IMR-90 (cell line): ENCODE measurements around the gene LIN9.

Experiments used
- CEBPB ChIP-seq: IDR thresholded peaks from 2 replicates; pipeline ENCODE4 v1.6.1; 2012; ENCODE audit warnings: low read depth, low read length, improper control_type of control experiment
- CHD1 ChIP-seq: IDR thresholded peaks from 2 replicates; pipeline ENCODE4 v1.6.1; 2012; ENCODE audit warnings: low read depth, low read length, improper control_type of control experiment
- CTCF ChIP-seq: conservative IDR thresholded peaks from 2 replicates; pipeline ENCODE4 v1.5.1; 2012; ENCODE audit warnings: mild to moderate bottlenecking, low read depth, low read length, improper control_type of control experiment
- ELK1 ChIP-seq: fragments of 150-350 bp; IDR thresholded peaks from 2 replicates; pipeline ENCODE4 v1.6.1; 2016; ENCODE audit warnings: low read depth, mild to moderate bottlenecking, low read length, moderate library complexity, borderline replicate concordance
- POLR2A ChIP-seq: IDR thresholded peaks from 2 replicates; pipeline ENCODE4 v1.6.1; 2012; ENCODE audit warnings: mild to moderate bottlenecking, low read depth, low read length
- RAD21 ChIP-seq: IDR thresholded peaks from 2 replicates; pipeline ENCODE4 v1.6.1; 2012; ENCODE audit warnings: low read length, improper control_type of control experiment
- RFX5 ChIP-seq: IDR thresholded peaks from 2 replicates; pipeline ENCODE4 v1.8.0; 2012; ENCODE audit warnings: low read depth, mild to moderate bottlenecking, low read length, moderate library complexity
- SMC3 ChIP-seq: fragments of 150-350 bp; IDR thresholded peaks from 2 replicates; pipeline ENCODE4 v1.6.1; 2016; ENCODE audit warnings: low read depth, mild to moderate bottlenecking, antibody characterized with exemption, low read length, moderate library complexity
- USF2 ChIP-seq: fragments of 150-350 bp; IDR thresholded peaks from 2 replicates; pipeline ENCODE4 v1.6.1; 2017; ENCODE audit warnings: mild to moderate bottlenecking, antibody characterized with exemption, low read length, low read depth

- no peak for TF ChIP-seq USF2
- TF ChIP-seq CTCF: no peak
- no peak for TF ChIP-seq CHD1
- no peak for TF ChIP-seq POLR2A
- TF ChIP-seq RAD21: no peak
- TF ChIP-seq SMC3: no peak
- no peak for TF ChIP-seq ELK1
- no peak for TF ChIP-seq RFX5
- TF ChIP-seq CEBPB: no peak
Measured at GRCh38 chr1:226255380-226255779, 53.6 kb downstream of the LIN9 start.
